Activated CD4-positive, alpha-beta T cell treated with anti-CD3 and anti-CD28 coated beads, Interleukin-2, amount 10 ng/mL, durations not matched to agents 24 days and 14 days (primary cell): ENCODE data around the gene MYPOP. TPM values are rescaled to one million over a fixed set of nuclear protein-coding genes. Genes with fewer than 3 reads are reported as not detected.
A peak's percentile ranks its signal among the peaks of the same experiment; 100 is the strongest.

Experiments
- DNase-seq: peaks from one replicate; pipeline ENCODE4 v3.0.0; 2022
- H3K27ac Mint-ChIP-seq: one replicate; pipeline ENCODE4 v1.8.0; 2022; ENCODE audit warnings: mild to moderate bottlenecking, mixed read lengths
- H3K27me3 Mint-ChIP-seq: one replicate; pipeline ENCODE4 v1.8.0; 2022; ENCODE audit warnings: mixed read lengths
- H3K36me3 Mint-ChIP-seq: one replicate; pipeline ENCODE4 v1.8.0; 2022; ENCODE audit warnings: low read depth, mild to moderate bottlenecking, mixed read lengths
- H3K4me1 Mint-ChIP-seq: one replicate; pipeline ENCODE4 v1.8.0; 2021; ENCODE audit warnings: mixed read lengths
- H3K4me3 Mint-ChIP-seq: one replicate; pipeline ENCODE4 v1.8.0; 2022; ENCODE audit warnings: mild to moderate bottlenecking, moderate library complexity, mixed read lengths
- H3K9me3 Mint-ChIP-seq: one replicate; pipeline ENCODE4 v1.8.0; 2021; ENCODE audit warnings: mixed read lengths
- intact Hi-C: fragments of 100-400 bp; cut with micrococcal nuclease; formaldehyde crosslinking; loops from one replicate; pipeline ENCODE4 v1.15.1; 2023
- total RNA-seq: library from RNA; stranded (reverse); gene quantifications from 2 replicates; pipeline ENCODE4 v1.2.3, GENCODE V29; 2022

MYPOP gene
- total RNA-seq, 1 donor from 2014 or later: 5.5 TPM

GRCh38 chr19:45920458-45920857 lies 18.0 kb upstream of the MYPOP start:
- Mint-ChIP-seq H3K27me3 (peaks cover 5% of the 10 kb centered on the region), H3K27ac (peak overlapping the region; percentile 65), H3K4me1 (peaks cover 32% of the 10 kb centered on the region), H3K4me3 (peak overlapping the region; percentile 40), H3K36me3 (no peaks in the 10 kb centered on the region), H3K9me3 (no peaks in the 10 kb centered on the region)
- intact Hi-C loops: no loop called here
- no peak for DNase-seq

- no peak overlapping the region for H3K27ac Mint-ChIP-seq
- DNase-seq: no peak
- no peak overlapping the region for H3K4me3 Mint-ChIP-seq
- intact Hi-C loops: no loop called here
- H3K9me3 Mint-ChIP-seq: no peaks in the 10 kb centered on the region
- no peaks in the 10 kb centered on the region for H3K36me3 Mint-ChIP-seq
- H3K4me1 Mint-ChIP-seq: peaks cover 32% of the 10 kb centered on the region
- H3K27me3 Mint-ChIP-seq: peaks cover 2% of the 10 kb centered on the region
Observed at GRCh38 chr19:45919678-45920077, 17.3 kb upstream of the MYPOP start.

DNA sequence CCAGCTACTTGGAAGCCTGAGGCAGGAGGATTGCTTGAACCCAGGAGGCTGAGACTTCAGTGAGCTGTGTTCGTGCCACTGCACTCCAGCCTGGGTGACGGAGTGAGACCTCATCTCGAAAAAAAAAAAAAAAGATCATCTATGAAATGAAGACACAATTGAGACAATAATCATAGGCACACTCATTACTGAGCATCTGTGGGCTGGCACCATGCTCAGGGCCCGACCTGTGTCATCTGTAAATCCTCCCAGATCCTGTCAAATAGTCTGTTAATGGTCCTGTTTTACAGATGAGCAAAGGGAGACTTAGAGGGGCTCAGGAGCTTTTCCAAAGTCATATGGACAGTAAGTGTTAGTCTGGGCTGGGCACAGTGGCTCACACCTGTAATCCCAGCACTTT lies 16.3 kb upstream of the MYPOP start:
- H3K4me1 Mint-ChIP-seq: peaks cover 32% of the 10 kb centered on the region
- no peaks in the 10 kb centered on the region for H3K9me3 Mint-ChIP-seq
- no peaks in the 10 kb centered on the region for H3K36me3 Mint-ChIP-seq
- no peak for DNase-seq
- intact Hi-C loops: no loop called here
- no peak overlapping the region for H3K27ac Mint-ChIP-seq
- H3K4me3 Mint-ChIP-seq: no peak overlapping the region
- peaks cover 2% of the 10 kb centered on the region for H3K27me3 Mint-ChIP-seq

DNA sequence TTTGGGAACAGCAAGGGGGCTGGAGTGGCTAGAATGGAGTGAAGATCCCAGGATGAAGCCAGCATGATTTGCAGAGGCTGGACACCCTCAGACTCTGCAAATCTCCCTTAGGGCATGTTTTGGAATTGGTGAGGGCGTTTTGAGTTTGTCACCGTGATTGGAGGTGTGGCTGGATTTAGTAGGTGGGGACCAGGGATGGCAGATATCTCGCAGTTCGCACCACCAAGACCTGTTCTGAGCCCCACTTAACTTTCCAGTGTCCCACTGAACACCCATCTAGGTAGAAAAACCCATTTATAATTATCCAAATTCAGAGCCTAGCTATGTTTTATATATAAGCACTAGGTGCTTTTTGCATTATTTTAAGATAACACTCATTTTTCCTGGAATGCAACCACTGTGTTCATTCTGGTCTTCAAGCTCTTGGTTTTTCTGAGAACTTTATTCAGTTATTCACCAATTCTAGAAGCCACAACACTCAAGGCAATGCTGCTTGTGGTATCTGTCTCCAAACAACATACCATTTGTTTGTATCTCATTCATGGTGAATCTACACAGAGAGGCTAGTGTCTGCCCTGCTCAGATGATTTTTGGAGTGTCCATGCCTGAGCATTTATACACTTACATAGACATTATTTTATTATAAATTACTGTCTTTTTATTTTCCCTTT lies 15.1 kb upstream of the MYPOP start:
- H3K4me1 Mint-ChIP-seq: peaks cover 32% of the 10 kb centered on the region
- H3K27ac Mint-ChIP-seq: peak overlapping the region; percentile 47
- H3K36me3 Mint-ChIP-seq: no peaks in the 10 kb centered on the region
- peak; percentile 80 for DNase-seq
- no peaks in the 10 kb centered on the region for H3K9me3 Mint-ChIP-seq
- intact Hi-C loops: no loop called here
- H3K27me3 Mint-ChIP-seq: peaks cover 4% of the 10 kb centered on the region
- H3K4me3 Mint-ChIP-seq: no peak overlapping the region

GRCh38 chr19:45913874-45914830 lies 11.7 kb upstream of the MYPOP start, which contains the start of gene NANOS2:
Gene NANOS2 (minus strand): TSS chr19:45914778. CDS start chr19:45914693, 85 bp downstream.
- H3K27me3 Mint-ChIP-seq: peaks cover 13% of the 10 kb centered on the region
- peak; percentile 69 for DNase-seq
- H3K9me3 Mint-ChIP-seq: no peaks in the 10 kb centered on the region
- H3K4me3 Mint-ChIP-seq: no peak within 1 kb of the TSS
- H3K4me1 Mint-ChIP-seq: peaks cover 17% of the 10 kb centered on the region
- H3K27ac Mint-ChIP-seq: no peak within 1 kb of the TSS
- H3K36me3 Mint-ChIP-seq: no peaks in the 10 kb centered on the region
- intact Hi-C loops: no loop called here

DNA sequence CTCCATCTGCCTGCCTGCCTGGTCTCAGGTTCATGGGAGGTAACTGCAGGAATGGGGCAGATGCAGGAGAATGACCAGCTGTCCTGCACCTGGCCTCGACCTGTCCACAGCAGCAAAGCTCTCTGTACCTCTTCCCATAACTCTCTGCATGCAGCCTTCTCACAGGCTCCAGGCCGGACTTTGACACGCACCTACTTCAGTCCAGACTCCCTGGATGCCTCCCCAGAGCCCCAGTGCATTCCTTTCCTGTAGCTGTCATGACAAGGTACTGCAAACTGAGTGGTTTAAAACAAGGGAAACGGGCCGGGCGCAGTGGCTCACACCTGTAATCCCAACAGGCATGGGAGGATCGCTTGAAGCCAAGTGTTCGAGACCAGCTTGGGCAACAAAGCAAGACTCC lies 8.9 kb upstream of the MYPOP start:
- peaks cover 5% of the 10 kb centered on the region for H3K4me1 Mint-ChIP-seq
- no peaks in the 10 kb centered on the region for H3K36me3 Mint-ChIP-seq

DNA sequence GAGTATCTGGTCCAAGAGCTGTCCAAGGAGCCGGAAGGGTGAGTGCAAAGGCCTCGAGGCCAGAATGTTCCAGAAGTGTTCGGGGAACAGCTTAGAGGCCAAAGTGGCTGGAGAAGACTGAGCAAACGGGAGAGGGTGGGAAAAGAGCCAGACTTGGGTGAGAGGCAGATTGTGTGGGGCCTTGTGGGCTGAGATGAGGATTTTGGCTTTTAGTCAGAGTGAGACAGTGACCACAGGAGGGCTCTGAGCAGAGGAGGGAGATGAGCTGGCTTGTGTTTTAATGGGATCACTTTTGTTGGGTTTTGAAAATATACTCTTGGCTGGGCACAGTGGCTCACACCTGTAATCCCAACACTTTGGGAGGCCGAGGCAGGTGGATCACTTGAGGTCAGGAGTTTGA lies 6.5 kb upstream of the MYPOP start:
- Mint-ChIP-seq H3K4me3 (no peak overlapping the region), H3K9me3 (no peaks in the 10 kb centered on the region), H3K4me1 (peaks cover 5% of the 10 kb centered on the region), H3K36me3 (no peaks in the 10 kb centered on the region), H3K27ac (no peak overlapping the region), H3K27me3 (peaks cover 20% of the 10 kb centered on the region)
- intact Hi-C loops: no loop called here
- DNase-seq: no peak

More for the DNA sequence above, 8.9 kb upstream of the MYPOP start:
- Mint-ChIP-seq H3K9me3 (no peaks in the 10 kb centered on the region), H3K27ac (no peak overlapping the region), H3K4me3 (no peak overlapping the region), H3K27me3 (peaks cover 18% of the 10 kb centered on the region)
- intact Hi-C loops: no loop called here
- no peak for DNase-seq

DNA sequence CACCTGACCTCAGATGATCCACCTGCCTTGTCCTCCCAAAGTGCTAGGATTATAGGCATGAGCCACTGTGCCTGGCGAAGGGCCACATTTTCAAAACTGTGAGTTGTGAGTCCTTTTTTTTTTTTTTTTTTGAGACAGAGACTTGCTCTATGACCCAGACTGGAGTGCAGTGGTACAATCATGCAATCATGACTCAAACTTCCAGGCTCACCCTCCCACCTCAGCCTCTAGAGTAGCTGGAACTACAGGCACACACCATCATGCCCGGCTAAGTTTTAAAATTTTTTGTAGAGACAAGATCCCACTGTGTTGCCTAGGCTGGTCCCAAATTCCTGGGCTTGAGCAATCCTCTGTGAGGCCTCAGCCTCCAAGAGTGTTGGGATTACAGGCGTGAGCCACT lies 3.8 kb upstream of the MYPOP start:
- Mint-ChIP-seq H3K36me3 (peaks cover 2% of the 10 kb centered on the region), H3K27ac (no peak overlapping the region), H3K4me3 (no peak overlapping the region), H3K27me3 (peaks cover 16% of the 10 kb centered on the region), H3K4me1 (peaks cover 14% of the 10 kb centered on the region), H3K9me3 (no peaks in the 10 kb centered on the region)
- intact Hi-C loops: no loop called here
- no peak for DNase-seq

- Mint-ChIP-seq H3K27ac (no peak overlapping the region), H3K4me1 (peaks cover 22% of the 10 kb centered on the region), H3K36me3 (peaks cover 10% of the 10 kb centered on the region), H3K9me3 (no peaks in the 10 kb centered on the region), H3K4me3 (no peak overlapping the region), H3K27me3 (peaks cover 10% of the 10 kb centered on the region)
- no peak for DNase-seq
- intact Hi-C loops: no loop called here
Observed at GRCh38 chr19:45905011-45905410, 2.6 kb upstream of the MYPOP start.

DNA sequence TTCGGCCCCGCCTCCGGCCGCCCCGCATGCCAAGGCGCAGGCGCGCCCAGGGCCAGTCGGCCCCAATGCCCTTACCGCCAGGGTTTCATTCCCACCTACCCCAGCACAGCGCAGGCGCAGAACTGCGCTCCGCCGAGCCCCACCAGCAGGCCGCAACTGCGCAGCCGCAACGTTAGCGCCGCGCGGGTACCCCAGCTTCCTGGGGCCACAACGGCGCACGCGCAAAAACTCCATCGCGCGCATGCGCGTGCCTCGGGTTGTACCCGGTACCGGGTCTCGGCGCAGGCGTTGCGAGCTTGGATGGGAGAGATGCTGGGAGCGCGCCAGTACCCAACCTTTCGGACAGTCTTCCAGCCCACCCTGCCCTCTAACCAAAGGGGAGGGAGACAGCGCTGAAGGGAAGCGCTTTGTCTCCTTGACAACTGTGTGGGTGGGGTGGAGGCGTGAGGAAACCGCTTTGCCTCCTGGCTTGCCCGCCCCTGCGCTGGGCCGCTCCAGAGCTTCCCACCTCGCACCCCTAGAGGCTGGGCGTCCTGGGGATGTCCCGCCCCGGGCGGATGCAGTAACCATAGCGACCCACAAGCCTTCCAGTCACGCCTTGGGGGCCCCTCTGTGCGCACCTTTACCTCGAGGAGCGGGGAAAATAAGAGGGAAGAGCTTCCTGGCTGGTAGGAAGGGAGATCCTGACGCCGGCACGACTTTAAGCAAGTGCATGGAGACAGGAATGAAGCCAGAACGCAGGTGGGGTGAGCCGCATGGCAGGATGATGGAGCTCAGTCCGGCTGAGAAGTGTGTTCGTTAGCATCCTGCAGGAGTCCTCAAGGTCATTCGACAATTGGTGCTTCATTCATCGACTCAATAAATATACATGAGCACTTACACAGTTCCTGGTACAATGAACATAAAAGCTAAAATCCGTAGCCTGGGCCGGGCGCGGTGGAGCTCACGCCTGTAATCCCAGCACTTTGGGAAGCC lies 525 bp upstream of the MYPOP start:
- H3K4me3 Mint-ChIP-seq: peak overlapping the region; percentile 85
- intact Hi-C loops: loop anchor here (1.0 to 5.0 kb wide), 6 partner anchors 17 to 1839 kb away; partner anchors contain the start of genes CALM3, CCDC61, IRF2BP1 and SIX5
- peak overlapping the region; percentile 91 for H3K27ac Mint-ChIP-seq
- no peaks in the 10 kb centered on the region for H3K9me3 Mint-ChIP-seq
- H3K4me1 Mint-ChIP-seq: peaks cover 22% of the 10 kb centered on the region
- H3K36me3 Mint-ChIP-seq: peaks cover 24% of the 10 kb centered on the region
- H3K27me3 Mint-ChIP-seq: peaks cover 2% of the 10 kb centered on the region
- peak; percentile 100 for DNase-seq

- peak overlapping the region; percentile 85 for H3K4me3 Mint-ChIP-seq
- peak; percentile 77 for DNase-seq
- no peak overlapping the region for H3K27ac Mint-ChIP-seq
- H3K36me3 Mint-ChIP-seq: peaks cover 24% of the 10 kb centered on the region
- H3K4me1 Mint-ChIP-seq: peaks cover 22% of the 10 kb centered on the region
- H3K9me3 Mint-ChIP-seq: no peaks in the 10 kb centered on the region
- peaks cover 2% of the 10 kb centered on the region for H3K27me3 Mint-ChIP-seq
- intact Hi-C loops: loop anchor here (5.0 kb wide), 1 partner anchor 1841 kb away; no protein-coding TSS in a partner anchor
Observed at GRCh38 chr19:45901432-45901911, 941 bp downstream of the MYPOP start.

DNA sequence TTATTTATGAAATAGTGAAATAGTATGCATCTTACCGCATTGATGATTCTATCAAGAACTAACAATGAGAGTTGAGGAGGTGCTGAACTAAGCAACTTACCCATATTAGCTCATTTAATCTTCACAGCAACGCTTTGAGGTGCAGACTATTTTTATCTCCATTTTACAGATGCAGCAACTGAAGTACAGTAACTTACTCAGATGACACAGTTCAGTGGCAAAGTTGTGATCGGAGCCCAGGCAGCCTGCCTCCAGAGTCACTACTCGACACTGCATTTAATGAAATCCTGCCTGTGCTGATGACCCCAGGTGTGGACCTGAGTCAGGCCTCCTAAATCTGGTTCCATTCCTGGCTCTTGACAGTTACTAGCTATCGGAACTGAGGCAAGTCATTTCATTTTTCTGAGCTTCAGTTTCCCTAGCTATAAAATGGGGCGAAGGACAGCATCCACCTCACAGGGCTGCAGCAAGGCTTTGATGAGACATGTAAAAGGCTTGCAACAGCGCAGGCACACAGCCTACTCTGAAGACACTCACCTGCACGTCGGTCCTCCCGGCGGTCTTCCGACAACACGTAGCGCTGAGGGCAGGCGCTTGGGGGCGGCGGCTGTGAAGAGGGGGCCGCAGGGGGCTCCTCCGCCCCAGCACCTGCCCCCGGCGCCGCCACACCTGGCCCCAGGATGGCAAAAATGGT lies 1.5 kb downstream of the MYPOP start:
- DNase-seq: no peak
- Mint-ChIP-seq H3K36me3 (peaks cover 24% of the 10 kb centered on the region), H3K9me3 (no peaks in the 10 kb centered on the region), H3K27ac (no peak overlapping the region), H3K4me3 (peak overlapping the region; percentile 44), H3K4me1 (peaks cover 22% of the 10 kb centered on the region), H3K27me3 (peaks cover 2% of the 10 kb centered on the region)
- intact Hi-C loops: loop anchor here (5.0 kb wide), 1 partner anchor 1841 kb away; no protein-coding TSS in a partner anchor
